GM19023 (cell line): ENCODE measurements around the gene COMMD1.
"Not testable (repeated sequence)": the region's sequence is repeated elsewhere in the genome, so short reads cannot be mapped to it uniquely, and the experiment has no call there.

Source experiments
- ATAC-seq: cut with Tn5 transposase; IDR thresholded peaks from one replicate; pipeline ENCODE4 v1.9.1; 2021; ENCODE audit warnings: mild to moderate bottlenecking, moderate library complexity; ENCODE audit not compliant: unreplicated experiment

The COMMD1 gene

DNA sequence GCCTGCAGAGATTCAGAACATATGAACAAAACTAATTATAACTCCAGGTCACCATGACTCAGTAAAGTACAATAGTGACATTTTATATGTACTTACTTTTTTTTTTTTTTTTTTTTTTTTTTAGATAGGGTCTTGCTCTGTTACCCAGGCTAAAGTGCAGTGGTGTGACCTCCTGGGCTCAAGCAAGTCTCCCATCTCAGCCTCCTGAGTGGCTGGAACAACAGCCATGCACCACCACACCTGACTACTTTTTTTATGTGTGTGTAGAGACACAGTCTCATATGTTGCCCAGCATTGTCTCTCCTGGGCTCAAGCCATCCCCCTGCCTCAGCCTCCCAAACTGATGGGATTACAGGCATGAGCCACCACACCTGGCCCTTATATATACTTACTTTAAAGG, 159.8 kb downstream of the COMMD1 start:
- no peak for ATAC-seq

DNA sequence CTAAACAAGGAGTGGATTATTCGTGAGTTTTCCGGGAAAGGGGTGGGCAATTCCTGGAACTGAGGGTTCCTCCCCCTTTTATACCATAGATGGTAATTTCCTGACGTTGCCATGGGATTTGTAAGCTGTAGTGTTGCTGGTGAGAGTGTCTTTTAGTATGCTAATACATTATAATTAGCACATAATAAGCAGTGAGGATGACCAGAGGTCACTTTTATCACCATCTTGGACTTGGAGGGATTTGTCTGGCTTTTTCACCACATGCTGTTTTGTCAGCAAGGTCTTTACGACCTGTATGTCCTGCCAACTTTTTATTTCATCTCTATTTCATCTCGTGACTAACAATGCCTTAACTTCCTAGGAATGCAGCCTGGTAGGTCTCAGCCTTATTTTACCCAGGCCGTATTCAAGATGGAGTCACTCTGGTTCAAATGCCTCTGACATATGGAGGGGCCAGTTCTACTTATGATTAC, 165.7 kb downstream of the COMMD1 start:
- no peak for ATAC-seq

DNA sequence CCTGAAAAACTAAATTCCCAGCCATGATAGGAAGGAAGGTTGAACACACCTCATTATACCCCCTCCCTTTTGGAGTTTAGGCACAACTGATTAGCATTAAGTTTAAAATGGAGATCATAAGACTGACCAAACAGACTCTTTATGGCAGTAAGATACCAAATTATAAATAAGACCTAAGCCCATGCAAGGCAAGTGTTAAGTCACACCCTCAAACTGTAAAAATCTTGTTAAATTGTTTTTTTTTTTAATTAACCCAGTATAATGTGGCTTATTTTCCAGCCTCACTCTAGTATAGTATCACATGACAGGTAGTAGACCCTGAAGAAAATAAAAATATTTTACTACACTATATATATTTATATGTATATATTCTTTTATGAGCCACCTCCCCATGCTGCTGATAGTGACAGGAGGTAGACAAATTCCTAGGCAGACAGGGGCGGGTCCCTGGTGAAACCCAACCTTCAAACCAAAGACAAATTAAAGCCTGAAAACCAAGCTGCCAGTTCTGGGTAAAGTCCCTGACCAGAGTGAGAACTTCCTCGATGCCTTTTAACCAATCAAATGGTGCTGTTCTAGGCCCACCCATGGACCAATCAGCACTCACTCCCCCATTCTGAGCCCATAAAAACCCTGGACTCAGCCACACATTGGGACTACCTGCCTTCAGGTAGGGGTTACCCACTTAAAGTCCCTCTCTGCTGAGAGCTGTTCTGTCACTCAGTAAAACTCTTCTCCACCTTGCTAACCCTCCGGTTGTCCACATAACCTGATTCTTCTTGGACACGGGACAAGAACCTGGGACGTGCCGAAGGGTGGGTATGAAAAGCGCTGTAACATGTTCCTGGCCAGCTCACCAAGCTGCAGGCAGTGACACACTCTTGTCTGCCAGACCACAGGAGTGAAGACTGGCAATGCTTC, 166.5 kb downstream of the COMMD1 start:
- no peak for ATAC-seq

DNA sequence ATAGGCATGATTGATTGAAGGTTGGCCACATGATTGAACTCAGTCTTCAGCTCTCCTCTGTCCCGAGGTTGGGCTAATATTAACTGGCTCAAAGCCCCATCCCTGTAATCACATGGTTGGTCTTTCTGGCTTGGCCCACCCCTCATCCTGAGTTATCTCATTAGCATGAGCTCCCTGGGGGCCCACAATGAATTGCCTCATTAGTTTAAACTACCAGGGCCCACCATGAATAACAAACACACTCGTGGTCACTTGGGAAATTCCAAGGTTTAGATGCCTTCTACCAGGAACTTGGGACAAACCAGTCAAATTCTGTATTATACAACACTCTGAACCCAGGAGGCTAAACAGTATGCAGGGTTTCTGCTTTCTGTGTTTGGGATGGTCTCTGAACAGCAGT, 168.8 kb downstream of the COMMD1 start:
- no peak for ATAC-seq

DNA sequence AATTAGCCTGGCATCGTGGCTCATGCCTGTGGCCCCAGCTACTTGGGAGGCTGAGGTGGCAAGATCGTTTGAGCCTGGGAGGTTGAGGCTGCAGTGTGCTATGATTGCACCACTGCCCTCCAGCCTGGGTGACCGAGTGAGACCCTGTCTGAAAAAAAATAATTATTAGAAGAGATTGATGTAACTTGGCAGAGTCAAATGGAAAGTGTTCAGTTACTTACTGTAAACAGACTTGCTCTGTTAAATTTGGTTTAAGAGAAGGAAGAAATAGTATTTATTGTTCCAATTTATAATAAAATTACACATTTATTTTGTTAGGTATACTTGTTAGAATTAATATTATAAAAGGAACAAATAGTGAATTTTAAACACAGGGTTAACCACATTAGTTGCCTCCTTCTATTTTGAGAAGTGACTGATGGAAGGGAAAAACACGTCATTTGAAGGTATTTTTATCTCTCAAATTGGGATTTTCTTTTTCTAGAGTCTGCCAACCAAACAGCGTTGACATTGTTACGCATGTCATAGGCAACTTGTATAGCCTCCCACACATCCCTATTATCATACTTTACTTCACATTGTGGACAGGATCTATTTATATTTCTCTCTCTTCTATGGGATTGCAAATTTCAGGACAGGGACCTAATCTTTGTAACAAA, 171.6 kb downstream of the COMMD1 start:
- ATAC-seq = no peak

DNA sequence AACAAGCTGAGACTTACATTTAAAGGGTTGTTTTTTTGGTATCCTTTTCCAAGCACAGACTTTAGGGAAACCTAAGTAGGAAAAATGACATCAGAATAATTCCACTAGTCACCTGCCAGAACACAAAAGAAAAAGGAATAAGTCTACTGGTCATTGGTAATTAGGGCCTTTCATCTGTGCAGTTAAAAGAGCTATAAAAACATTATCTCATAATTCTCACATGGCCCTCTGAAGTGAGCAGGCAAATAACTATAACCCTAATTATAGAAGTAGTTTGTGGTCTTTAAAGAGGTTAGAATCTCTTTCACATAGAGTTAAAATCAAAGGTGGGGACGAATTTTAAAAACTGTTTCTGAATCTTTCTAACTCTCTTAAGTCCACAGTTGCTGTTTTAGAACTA, 179.3 kb downstream of the COMMD1 start:
- ATAC-seq = no peak

DNA sequence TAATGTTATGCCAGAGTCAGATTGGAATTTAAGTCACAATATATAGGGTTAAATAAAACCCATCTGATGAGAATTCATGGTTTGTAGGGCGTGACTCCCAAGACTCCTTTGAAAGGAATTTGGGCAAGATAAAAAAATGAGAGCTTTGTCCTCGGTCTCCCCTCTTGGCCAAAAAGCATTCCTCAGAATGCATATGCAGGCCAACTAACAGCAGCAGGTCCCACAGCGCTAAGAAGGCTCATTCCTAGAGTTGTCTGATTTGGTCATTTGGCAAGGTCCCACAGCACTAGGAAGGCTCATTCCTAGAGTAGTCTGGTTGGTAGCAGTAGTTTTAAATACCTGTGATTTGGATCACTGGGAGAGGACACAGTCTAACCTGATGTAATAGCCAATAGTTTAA, 184.2 kb downstream of the COMMD1 start:
- no peak for ATAC-seq

DNA sequence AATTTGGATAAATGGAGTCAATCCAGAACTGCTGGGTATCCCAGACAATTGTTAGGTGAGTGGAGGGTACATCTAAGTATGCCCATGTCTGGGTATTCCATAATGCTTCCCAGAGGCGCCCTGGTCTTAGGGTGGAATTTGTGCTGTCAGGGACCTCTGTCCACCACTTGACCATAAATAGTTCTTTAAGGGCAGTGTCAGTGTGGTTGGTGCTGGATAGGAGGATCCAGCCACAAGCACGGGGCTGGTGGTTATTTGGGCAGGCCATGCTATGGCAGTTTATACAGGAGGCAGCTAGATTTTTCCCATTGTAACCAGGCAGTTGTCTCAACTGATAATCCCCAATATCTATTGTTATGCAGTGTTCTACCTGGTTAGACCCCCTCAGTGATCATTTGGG, 186.0 kb downstream of the COMMD1 start:
- no peak for ATAC-seq

DNA sequence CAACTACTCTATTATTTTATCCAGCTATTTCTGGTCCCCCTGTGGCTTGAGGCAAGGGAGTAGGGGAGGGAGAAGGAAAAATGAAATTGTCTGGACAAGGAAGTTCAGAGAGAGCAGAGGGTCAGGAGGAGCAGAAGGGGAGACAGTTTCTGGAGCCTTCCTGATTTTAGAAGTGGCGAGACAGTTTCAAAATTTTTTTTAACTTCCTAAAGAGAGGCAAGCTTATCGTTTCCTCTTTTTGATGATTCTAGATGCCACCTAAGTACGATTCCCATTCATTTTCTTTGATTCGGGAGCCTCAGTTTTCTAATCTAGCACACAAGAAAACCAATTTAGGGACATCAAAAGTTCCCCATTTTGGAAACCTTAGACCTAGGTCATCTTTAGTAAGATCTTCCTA, 193.6 kb downstream of the COMMD1 start:
- ATAC-seq = no peak

DNA sequence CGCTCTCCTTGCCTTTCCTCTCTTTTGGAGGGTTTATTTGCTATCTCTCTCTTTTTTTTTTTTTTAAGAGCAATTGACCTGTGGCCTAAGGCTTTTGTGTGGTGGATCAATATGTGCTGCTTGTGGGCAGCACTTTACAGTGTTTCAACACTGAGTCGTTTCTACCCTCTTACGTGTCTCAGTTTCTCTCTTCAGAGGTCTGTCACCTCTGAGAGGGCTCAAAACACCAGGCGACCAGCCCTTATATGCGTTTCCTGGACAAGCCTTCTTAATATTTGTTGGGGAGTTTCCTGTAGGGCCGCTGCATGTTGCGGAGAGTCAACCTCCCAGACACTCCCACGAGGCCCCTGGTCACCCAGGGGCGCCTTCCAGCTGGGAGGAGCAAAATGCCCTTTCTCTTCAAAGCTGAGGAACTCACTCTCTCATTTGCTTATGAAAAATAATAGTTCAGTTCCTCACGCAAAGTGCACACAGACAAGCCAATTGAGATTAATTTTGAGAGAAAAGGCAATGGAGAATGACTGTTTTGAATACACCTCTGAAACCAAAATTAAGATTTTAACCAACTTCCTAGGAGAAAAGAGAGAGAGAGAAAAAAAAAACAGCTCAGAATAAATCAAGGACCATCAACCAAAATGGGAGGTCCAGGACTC, 194.2 kb downstream of the COMMD1 start:
- ATAC-seq = peak; percentile 91

DNA sequence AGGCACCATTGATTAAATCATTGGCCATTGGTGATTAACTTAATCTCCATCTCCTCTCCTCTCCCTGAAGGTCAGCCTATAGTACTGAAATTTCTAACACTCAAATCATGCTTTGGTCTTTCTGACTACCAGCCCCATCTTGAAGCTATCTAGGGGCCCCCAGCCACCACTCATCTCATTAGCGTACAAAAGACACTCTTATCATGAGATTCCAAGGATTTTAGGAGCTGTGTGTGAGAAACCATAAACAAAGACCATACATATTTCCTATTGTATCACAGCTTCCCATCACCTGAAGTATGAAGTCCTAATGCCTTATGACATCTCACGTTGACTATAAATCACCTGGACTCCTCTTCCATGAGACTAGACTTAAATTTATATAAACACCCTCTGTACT, 196.4 kb downstream of the COMMD1 start:
- no peak for ATAC-seq

DNA sequence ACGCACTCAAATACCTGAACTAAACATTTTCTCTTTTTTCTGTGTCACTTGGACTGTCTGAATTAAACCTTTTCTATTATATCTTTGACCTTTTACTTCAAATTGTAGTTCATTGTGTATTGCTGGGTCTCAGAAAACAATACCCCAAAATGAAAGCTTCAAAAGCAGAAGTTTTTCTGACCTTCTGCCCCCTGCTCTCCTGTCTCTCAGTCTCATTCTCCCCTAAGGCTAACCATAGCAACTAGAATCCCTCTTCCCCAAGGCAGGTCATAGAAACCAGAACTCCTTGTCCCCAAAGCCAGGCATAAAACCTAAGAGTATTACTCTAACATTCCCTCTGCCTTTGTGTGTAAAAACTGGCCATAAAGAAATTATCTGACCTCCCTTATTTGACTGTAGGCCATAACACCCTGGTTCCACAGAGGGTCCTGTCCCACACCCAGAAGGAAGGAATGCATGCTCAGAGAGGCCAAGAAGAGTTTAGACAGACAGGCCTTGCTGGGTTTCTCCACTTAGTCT, 197.0 kb downstream of the COMMD1 start:
- ATAC-seq = no peak

DNA sequence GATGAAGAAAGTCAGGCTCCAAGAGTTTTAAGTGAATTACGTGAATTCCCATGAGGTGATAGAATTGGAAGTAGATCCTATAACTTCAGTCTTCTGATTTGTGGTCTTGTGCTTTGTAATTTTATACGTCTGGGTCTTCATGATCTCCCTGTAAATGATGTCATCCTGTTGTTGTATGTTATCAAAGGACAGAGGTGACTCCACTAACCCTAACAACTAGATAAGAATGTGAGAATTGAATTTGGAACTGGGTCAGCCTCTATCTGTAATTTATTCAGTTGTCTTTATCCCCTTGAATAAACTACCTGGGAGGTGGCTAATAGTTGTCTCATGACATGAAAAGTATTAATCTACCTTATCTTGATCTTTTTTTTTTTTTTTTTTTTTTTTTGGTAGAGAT, 204.1 kb downstream of the COMMD1 start:
- no peak for ATAC-seq

DNA sequence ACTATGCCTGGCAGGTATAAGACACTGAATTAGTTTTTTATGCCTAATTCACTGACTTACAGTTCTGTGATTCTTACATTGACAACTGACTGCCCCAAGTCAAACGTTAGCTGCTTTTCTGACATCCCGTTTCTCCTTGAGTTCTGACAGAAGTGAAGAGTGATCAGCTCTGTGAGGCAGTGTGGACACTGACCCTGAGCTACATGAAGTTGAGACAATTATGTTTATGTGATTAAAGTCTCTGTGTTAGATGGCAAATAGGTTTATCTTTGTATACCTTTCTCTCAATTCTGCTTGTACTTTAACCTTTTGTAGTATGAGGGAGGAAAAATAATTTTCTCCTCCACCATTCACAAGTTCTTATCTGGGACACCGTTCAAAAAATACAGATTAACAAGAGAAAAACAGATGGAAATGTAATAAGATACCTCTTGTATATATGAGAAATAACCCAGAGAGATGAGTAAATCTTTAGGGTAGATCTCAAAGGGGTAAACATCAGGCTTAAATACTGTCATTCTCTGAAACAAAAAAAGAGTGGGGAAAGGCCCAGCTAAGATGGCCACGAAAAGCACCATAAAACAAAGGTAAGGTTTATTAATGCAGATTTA, 205.0 kb downstream of the COMMD1 start:
- no peak for ATAC-seq

DNA sequence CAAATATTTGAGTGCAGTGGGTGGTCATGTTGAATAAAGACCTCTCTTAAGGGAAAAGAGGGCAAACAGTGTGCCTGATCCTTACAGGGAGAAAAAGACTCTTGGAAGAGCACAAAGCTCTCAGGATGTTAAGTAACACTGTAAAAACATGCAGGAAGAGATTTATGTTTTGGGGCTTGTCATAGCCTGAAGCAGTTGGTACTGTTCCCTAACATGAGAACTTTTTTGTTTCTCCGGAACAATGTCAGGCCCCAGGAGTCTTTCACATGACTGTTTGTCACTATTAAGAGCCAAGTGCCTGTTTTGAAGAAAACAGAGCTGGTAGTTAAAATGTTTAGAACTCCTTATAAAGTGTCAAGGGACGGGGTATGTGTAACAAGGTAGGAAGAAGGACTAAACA, 206.7 kb downstream of the COMMD1 start:
- no peak for ATAC-seq

DNA sequence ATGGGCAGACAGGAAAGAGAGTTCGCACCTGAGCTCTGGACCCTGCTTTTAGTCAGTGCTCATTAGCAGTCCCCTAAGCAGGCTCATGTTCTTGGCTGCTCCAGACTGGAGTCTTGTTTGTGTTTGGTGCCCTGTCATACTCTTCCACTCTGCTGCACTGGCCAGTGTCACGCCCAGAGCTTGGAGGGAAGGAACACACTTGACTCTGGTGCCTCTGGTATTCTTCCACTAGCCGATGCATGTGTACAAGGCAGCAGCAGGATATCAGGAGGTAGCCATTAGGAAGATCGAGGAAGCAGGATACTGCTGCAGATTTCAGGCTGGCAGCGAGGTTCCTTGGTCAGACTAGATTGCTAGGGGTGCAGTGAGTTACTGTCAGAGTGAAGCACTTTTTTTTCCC, 209.1 kb downstream of the COMMD1 start:
- no peak for ATAC-seq

DNA sequence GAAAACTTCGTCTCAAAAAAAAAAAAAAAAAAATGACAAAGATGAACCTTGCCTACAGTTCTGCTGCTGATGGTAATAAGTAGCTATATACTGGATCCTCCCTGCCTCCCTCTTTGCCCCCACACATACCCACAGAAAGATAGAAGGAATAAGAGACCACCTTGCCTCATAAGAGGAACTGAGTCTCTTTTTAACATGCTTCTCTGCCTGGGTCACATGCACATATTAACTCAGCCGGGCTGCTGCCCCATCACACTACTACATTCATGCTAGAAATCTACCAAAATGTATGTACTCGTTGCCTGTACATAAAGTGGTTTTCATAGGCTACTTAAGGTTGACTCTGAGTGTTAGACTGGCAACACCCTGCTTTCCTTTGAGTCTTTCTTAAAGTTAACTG, 211.5 kb downstream of the COMMD1 start:
- no peak for ATAC-seq

DNA sequence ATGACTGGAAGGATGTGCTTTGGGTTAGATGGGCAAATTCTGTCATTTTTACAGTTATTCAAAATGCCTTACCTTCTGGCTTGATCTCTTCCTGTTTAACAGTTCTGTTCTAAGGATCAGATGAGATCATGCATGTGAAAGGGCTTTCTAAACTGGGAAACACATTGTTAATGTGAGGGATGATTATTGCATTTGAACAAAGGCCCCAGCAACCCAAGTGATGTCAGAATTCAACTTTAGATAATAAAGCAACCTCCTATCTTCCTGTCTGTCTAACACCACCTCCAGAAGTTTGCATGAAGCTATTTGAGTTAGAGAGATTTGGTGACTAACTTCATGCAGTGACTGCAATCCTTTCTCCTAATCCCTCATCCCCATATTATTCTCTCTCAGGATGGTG, 212.7 kb downstream of the COMMD1 start:
- no peak for ATAC-seq

DNA sequence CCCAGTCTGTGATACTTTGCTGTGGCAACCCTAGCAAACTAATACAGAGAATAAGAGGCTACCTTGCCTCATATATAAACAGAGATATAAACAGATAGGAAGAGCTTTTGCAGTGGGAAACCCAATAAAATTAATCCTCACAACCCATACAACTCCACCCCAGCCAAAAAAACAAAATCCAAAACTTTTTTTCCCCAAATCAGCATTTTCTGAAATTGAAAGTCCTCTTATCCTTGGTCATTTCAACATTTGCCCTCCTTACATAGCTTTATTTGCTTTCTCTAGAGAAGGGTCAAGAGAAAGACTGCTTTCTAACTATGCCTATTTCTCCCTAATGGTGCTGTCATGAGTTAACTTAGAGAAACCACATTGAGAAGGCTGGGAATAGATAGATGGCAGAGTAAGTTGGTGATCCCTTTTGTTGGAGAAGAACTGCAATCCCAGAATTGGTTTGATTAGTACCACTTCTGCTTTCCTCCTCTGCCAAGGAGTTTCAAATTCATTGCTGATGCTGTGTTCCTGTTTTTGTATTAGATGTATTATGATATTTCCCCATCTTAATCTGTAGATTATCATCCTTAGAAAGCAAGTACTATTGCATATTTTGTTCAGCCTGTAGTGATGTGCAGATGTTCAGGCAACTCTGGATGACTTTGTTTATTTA, 214.0 kb downstream of the COMMD1 start:
- ATAC-seq = no peak

DNA sequence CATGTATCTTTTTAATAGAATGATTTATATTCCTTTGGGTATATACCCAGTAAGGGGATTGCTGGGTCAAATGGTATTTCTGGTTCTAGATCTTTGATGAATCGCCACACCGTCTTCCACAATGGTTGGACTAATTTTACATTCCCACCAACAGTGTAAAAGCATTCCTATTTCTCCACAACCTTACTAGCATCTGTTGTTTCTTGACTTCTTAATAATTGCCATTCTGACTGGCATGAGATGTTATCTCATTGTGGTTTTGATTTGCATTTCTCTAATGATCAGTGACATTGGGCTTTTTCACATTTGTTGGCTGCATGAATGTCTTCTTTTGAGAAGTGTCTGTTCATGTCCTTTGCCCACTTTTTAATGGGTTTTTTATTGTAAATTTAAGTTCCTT, 220.8 kb downstream of the COMMD1 start:
- ATAC-seq = not testable (repeated sequence)
